NB4 (cell line): ENCODE results near the gene PRM2.

Experiments used
- DNase-seq: peaks from one replicate; pipeline ENCODE4 v3.0.0; 2010; ENCODE audit warnings: low read depth
- H3K4me3 ChIP-seq: one replicate; pipeline ENCODE4 v1.5.1; 2011; ENCODE audit warnings: mild to moderate bottlenecking, low read depth, low read length, moderate library complexity
- CTCF ChIP-seq: IDR thresholded peaks from one replicate; pipeline ENCODE4 v1.5.1; 2012; ENCODE audit warnings: low read depth, low read length
- MAX ChIP-seq: IDR thresholded peaks from 2 replicates; pipeline ENCODE4 v1.6.1; 2011; ENCODE audit warnings: low read depth, low read length
- MYC ChIP-seq: IDR thresholded peaks from 2 replicates; pipeline ENCODE4 v1.6.1; 2011; ENCODE audit warnings: low read depth, low read length
- POLR2A ChIP-seq: IDR thresholded peaks from 2 replicates; pipeline ENCODE4 v1.6.1; 2011; ENCODE audit warnings: mild to moderate bottlenecking; ENCODE audit not compliant: insufficient read length; ENCODE audit errors: extremely low read depth

PRM2 gene

DNA sequence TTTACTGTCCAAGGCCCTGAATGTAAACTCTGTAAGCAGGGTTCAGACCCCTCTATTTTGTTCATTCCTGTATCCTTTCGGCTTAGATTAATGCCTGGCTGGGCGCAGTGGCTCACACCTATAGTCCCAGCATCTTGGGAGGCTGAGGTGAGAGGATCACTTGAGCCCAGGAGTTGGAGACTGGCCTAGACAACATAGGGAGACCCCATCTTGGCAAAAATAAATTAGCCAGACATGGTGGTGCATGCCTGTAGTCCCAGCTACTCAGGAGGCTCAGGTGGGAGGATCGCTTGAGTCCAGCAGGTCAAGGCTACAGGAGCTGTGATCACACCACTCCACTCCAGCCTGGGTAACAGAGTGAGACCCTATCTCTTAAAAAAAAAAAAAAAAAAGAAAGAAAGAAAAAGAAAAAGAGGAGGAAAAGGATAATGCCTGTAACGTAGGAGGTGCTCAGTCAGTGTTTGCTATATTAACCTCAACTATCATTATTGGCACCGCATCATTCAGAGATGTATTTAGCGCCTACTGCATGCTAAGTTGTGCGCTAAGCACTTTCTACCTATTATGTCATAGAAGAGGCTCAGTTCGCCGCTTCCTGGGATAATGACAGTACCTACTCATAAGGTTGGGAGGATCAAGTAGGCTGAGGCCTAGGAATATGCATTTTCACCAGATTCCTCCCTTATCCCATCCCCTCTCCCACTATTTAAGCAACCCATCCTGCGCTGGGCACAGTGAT is 25.3 kb downstream of the PRM2 start:
- TF ChIP-seq CTCF = no peak
- TF ChIP-seq MYC = no peak
- TF ChIP-seq POLR2A = no peak
- TF ChIP-seq MAX = no peak
- no peak for DNase-seq
- no peak overlapping the region for H3K4me3 ChIP-seq

DNA sequence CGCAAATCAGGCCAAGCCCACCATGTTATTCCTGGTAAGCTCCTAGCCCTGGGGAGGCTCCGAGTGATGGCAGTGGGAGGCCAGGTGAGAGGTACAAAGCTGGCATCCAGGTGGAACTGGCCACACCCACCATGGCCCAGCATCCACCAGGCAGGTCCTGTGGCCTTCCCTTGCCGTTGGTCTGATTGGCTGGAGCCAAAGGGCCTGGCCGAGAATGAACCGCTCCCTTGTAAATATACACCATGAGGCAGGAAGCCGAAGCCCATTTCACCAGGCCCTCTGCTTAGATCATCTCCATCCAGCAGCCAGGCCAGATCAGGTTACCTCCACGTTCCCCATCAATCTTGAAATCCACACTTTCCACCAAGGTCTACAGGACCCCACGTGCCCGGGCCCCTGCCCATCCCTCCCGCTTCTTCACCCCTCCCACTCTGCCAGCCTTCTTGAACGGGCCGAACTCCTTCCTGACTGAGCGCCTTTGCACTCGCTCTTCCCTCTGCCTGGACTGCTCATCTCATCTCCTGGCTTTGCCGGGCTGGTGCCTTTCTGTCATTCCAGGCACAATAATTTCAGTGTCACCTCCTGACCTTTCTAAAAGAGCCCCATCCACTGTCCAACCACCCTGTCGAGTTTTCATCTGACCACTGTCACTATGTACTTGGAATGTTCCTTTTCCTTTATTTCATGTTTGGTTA is 26.0 kb downstream of the PRM2 start:
- H3K4me3 ChIP-seq = no peak overlapping the region
- no peak for TF ChIP-seq POLR2A
- no peak for TF ChIP-seq MAX
- no peak for TF ChIP-seq MYC
- no peak for TF ChIP-seq CTCF
- no peak for DNase-seq

GRCh38 chr16:11249233-11250061 is 26.8 kb downstream of the PRM2 start:
- TF ChIP-seq CTCF (no peak), MYC (no peak), MAX (no peak), POLR2A (no peak)
- no peak overlapping the region for H3K4me3 ChIP-seq
- DNase-seq = no peak

DNA sequence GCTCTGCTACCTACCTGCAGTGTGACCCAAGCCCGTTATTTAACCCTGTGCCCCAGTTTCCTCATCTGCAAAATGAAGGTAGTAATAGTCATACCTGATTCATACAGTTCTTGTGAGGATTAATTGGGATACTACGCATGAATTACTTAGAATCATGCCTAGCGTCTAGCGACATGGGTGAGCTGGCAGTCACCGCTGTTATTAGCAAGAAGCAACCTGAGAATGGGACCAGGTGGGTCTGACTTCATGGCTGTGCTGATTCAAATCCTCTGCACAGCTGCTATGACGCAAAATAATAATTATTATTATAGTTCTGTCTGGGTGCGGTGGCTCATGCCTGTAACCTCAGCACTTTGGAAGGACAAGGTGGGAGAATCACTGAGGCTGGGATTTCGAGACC is 28.1 kb downstream of the PRM2 start:
- TF ChIP-seq MAX (no peak), CTCF (no peak), POLR2A (no peak), MYC (no peak)
- H3K4me3 ChIP-seq = no peak overlapping the region
- DNase-seq = no peak

DNA sequence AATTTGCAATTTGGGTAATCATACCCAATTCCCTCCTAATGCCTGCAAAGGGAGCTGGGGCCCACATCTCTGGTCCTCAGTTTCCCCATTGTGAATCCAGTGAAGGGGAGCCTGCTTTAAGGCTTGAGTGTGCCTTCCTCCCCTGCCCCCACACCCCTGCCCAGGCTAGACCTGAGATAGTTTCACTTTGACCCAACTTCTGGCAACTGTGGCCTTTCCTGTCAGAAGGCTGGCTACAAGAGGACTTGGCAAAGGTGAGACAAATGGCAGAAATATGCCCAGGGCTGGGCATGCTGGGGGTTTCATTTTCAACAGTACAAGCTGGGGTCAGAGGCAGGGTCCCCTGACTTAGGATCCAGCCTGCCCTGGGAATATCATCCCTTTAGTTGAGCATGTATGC is 30.3 kb downstream of the PRM2 start:
- no peak for DNase-seq
- TF ChIP-seq POLR2A = no peak
- TF ChIP-seq MAX = no peak
- no peak for TF ChIP-seq MYC
- no peak for TF ChIP-seq CTCF
- H3K4me3 ChIP-seq = no peak overlapping the region
